Loucy (cell line): Measurements from ENCODE around the gene FEM1A.

Experiments used
- H2AFZ ChIP-seq: fragments of 200-600 bp; sonication (generic); 2 replicates; pipeline ENCODE4 v1.6.0; 2016; ENCODE audit warnings: antibody characterized with exemption, mild to moderate bottlenecking, low read length, moderate library complexity
- H3F3A ChIP-seq: fragments of 200-600 bp; 2 replicates; pipeline ENCODE4 v1.6.0; 2016; ENCODE audit warnings: antibody characterized with exemption, low read depth, mild to moderate bottlenecking
- H3K27me3 ChIP-seq: fragments of 200-600 bp; sonication (generic); 2 replicates; pipeline ENCODE4 v1.6.1; 2014; ENCODE audit warnings: low read length, mild to moderate bottlenecking; ENCODE audit not compliant: insufficient read depth, poor library complexity, severe bottlenecking
- H3K36me3 ChIP-seq: fragments of 200-600 bp; sonication (generic); 2 replicates; pipeline ENCODE4 v1.6.1; 2016; ENCODE audit warnings: low read length; ENCODE audit not compliant: insufficient read depth
- H3K4me1 ChIP-seq: fragments of 200-600 bp; sonication (generic); 2 replicates; pipeline ENCODE4 v1.5.1; 2014; ENCODE audit warnings: low read length, mild to moderate bottlenecking; ENCODE audit not compliant: insufficient read depth, poor library complexity, severe bottlenecking
- H3K4me2 ChIP-seq: fragments of 200-600 bp; sonication (generic); 2 replicates; pipeline ENCODE4 v1.6.0; 2014; ENCODE audit warnings: antibody characterized with exemption, low read length, low read depth, mild to moderate bottlenecking; ENCODE audit not compliant: poor library complexity, severe bottlenecking
- H3K4me3 ChIP-seq: fragments of 200-600 bp; sonication (generic); 2 replicates; pipeline ENCODE4 v1.5.1; 2014; ENCODE audit warnings: low read length, mild to moderate bottlenecking, mixed read lengths; ENCODE audit not compliant: poor library complexity, severe bottlenecking
- H3K79me2 ChIP-seq: fragments of 200-600 bp; sonication (generic); 2 replicates; pipeline ENCODE4 v1.6.1; 2014; ENCODE audit warnings: low read length; ENCODE audit not compliant: insufficient read depth
- H3K9ac ChIP-seq: fragments of 200-600 bp; sonication (generic); 2 replicates; pipeline ENCODE4 v1.6.0; 2014; ENCODE audit warnings: mild to moderate bottlenecking, low read depth, low read length, moderate library complexity; ENCODE audit not compliant: poor library complexity, severe bottlenecking
- H3K9me2 ChIP-seq: fragments of 200-600 bp; sonication (generic); replicated peaks from 2 replicates; pipeline ENCODE4 v1.6.1; 2016; ENCODE audit warnings: low read depth, low read length, mixed read lengths
- H3K9me3 ChIP-seq: fragments of 200-600 bp; sonication (generic); 2 replicates; pipeline ENCODE4 v1.6.1; 2014; ENCODE audit warnings: mild to moderate bottlenecking, antibody characterized with exemption, low read length, low read depth; ENCODE audit not compliant: insufficient read depth
- H4K20me1 ChIP-seq: fragments of 200-600 bp; sonication (generic); 2 replicates; pipeline ENCODE4 v1.6.0; 2014; ENCODE audit warnings: antibody characterized with exemption, low read length, mild to moderate bottlenecking; ENCODE audit not compliant: insufficient read depth, poor library complexity, severe bottlenecking
- EZH2phosphoT487 ChIP-seq: fragments of 200-600 bp; IDR thresholded peaks from 2 replicates; pipeline ENCODE4 v1.6.1; 2018; ENCODE audit warnings: antibody characterized with exemption, mild to moderate bottlenecking, moderate library complexity, borderline replicate concordance
- TF ChIP-seq, protein P1 (sequence below): fragments of 200-600 bp; sonication (generic); conservative IDR thresholded peaks from 2 replicates; pipeline ENCODE4 v1.5.1; 2014; ENCODE audit warnings: mild to moderate bottlenecking, antibody characterized with exemption, low read length

The FEM1A gene

GRCh38 chr19:4773047-4773640 is 18.4 kb upstream of the FEM1A start:
- Histone ChIP-seq H3K9ac (no peak overlapping the region), H3K79me2 (no peaks in the 10 kb centered on the region), H3K9me3 (no peaks in the 10 kb centered on the region), H3K36me3 (no peaks in the 10 kb centered on the region), H3K4me3 (no peak overlapping the region), H3K4me1 (no peaks in the 10 kb centered on the region), H4K20me1 (no peaks in the 10 kb centered on the region), H3F3A (no peaks in the 10 kb centered on the region), H3K9me2 (no peaks in the 10 kb centered on the region), H3K4me2 (no peak overlapping the region), H2AFZ (no peak overlapping the region), H3K27me3 (no peaks in the 10 kb centered on the region)
- TF ChIP-seq EZH2phosphoT487, result no peak
- TF ChIP-seq, protein P1, sequence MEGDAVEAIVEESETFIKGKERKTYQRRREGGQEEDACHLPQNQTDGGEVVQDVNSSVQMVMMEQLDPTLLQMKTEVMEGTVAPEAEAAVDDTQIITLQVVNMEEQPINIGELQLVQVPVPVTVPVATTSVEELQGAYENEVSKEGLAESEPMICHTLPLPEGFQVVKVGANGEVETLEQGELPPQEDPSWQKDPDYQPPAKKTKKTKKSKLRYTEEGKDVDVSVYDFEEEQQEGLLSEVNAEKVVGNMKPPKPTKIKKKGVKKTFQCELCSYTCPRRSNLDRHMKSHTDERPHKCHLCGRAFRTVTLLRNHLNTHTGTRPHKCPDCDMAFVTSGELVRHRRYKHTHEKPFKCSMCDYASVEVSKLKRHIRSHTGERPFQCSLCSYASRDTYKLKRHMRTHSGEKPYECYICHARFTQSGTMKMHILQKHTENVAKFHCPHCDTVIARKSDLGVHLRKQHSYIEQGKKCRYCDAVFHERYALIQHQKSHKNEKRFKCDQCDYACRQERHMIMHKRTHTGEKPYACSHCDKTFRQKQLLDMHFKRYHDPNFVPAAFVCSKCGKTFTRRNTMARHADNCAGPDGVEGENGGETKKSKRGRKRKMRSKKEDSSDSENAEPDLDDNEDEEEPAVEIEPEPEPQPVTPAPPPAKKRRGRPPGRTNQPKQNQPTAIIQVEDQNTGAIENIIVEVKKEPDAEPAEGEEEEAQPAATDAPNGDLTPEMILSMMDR, result no peak

GRCh38 chr19:4774136-4774535 is 17.4 kb upstream of the FEM1A start:
- no peaks in the 10 kb centered on the region for H3K79me2 ChIP-seq
- H3K9ac ChIP-seq, result no peak overlapping the region
- no peaks in the 10 kb centered on the region for H3K27me3 ChIP-seq
- no peaks in the 10 kb centered on the region for H3K9me3 ChIP-seq
- no peak for TF ChIP-seq EZH2phosphoT487
- TF ChIP-seq, protein P1, result no peak
- H3K4me2 ChIP-seq, result no peak overlapping the region
- no peaks in the 10 kb centered on the region for H3F3A ChIP-seq
- no peak overlapping the region for H3K4me3 ChIP-seq
- H3K9me2 ChIP-seq, result no peaks in the 10 kb centered on the region
- no peaks in the 10 kb centered on the region for H3K36me3 ChIP-seq
- no peaks in the 10 kb centered on the region for H4K20me1 ChIP-seq
- H2AFZ ChIP-seq, result no peak overlapping the region
- no peaks in the 10 kb centered on the region for H3K4me1 ChIP-seq

DNA sequence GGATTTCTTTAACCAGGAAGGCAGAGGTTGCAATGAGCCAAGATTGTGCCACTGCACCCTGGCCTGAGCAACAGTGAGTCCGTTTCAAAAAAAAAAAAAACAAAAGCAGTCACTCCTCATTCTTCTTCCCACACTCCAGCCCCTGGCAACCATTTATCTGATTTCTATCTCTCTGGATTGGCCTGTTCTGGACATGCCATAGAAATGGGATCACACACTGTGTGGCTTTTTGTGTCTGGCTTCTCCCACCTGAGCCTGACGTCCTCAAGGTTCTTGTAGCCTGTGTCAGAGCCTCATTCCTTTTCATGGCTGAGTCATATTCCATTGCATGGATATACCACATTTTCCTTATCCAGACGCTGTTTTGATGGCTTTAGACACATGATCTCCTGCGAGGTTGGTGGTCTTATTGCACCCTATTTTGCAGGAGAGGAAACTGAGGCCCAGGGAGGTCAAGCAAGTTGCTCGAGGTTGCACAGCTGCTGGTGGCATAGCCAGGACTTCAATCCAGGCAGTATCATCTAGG is 15.8 kb upstream of the FEM1A start:
- Histone ChIP-seq H3K4me2 (no peak overlapping the region), H3K9ac (no peak overlapping the region), H3K79me2 (no peaks in the 10 kb centered on the region), H3F3A (no peaks in the 10 kb centered on the region), H3K9me3 (no peaks in the 10 kb centered on the region), H3K4me3 (no peak overlapping the region), H4K20me1 (no peaks in the 10 kb centered on the region), H2AFZ (no peak overlapping the region), H3K9me2 (no peaks in the 10 kb centered on the region), H3K27me3 (no peaks in the 10 kb centered on the region), H3K4me1 (no peaks in the 10 kb centered on the region), H3K36me3 (no peaks in the 10 kb centered on the region)
- TF ChIP-seq EZH2phosphoT487, result no peak
- TF ChIP-seq, protein P1, result no peak
